Measurements from ENCODE around the gene ACP3.
"Not testable (repeated sequence)": the region's sequence is repeated elsewhere in the genome, so short reads cannot be mapped to it uniquely, and the experiment has no call there.

- not testable (repeated sequence) for TF ChIP-seq CTCF, POLR2A, EP300 (IDR thresholded peaks at IDR 0.05)
Measured at GRCh38 chr3:132310057-132310456, 7.2 kb upstream of the ACP3 start.

Measured in ovary (tissue), 3 donors.